Measurements from ENCODE around the gene LGALS3.

- no peak for TF ChIP-seq GATA2 (IDR thresholded peaks at IDR 0.05; ENCODE audit: low read depth, low read length)
- TF ChIP-seq GATA3 (IDR thresholded peaks at IDR 0.05; ENCODE audit: low read depth, low read length): no peak
These were observed 22.5 kb downstream of the LGALS3 start for GRCh38 chr14:55151601-55152000.

Data from SH-SY5Y (cell line).